Measurements from ENCODE around the gene LRAT.

Gene LRAT

DNA sequence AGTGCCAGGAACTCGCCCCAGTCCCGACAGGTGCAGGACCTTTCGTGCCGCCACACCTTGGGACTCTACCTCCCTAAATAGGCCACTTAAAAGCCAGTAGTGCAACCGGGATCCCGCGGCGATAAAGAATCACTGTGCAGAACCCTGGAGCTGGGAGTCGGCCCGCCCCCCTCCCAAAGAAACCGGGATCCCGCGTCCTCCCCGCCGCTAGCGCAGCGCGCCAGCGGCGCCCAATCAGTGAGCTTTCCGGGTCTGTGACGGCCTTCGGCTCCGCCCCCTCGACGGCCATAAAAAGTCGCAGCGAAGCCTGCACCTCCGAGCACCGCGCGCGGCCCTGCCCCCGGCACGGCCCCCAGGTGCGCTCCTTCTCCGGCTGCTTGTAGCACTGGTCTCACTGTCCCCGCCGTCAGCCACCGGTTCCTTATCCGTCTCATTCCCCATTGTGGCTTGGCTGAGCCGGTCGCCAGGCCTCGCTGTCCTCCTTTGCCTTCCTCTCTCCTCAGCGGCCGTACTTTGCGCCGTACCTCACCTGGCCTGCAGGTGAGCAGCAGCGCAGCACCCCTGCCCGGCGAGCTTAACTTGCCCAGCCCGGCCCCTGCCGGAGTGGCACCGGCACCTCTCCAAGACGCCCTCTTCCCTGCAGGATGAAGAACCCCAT, at the start of gene LRAT:
Gene LRAT (plus strand): TSS at position 318 of the 658 bp plus-strand sequence. CDS start 327 bp downstream, at position 645.
- TF ChIP-seq, protein P1, sequence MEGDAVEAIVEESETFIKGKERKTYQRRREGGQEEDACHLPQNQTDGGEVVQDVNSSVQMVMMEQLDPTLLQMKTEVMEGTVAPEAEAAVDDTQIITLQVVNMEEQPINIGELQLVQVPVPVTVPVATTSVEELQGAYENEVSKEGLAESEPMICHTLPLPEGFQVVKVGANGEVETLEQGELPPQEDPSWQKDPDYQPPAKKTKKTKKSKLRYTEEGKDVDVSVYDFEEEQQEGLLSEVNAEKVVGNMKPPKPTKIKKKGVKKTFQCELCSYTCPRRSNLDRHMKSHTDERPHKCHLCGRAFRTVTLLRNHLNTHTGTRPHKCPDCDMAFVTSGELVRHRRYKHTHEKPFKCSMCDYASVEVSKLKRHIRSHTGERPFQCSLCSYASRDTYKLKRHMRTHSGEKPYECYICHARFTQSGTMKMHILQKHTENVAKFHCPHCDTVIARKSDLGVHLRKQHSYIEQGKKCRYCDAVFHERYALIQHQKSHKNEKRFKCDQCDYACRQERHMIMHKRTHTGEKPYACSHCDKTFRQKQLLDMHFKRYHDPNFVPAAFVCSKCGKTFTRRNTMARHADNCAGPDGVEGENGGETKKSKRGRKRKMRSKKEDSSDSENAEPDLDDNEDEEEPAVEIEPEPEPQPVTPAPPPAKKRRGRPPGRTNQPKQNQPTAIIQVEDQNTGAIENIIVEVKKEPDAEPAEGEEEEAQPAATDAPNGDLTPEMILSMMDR (IDR thresholded peaks at IDR 0.05; ENCODE audit: insufficient read depth, missing control alignments): no peak
- FAIRE-seq (no peak), DNase-seq (ENCODE audit: insufficient read length, low spot score) (peak; percentile 42)

DNA sequence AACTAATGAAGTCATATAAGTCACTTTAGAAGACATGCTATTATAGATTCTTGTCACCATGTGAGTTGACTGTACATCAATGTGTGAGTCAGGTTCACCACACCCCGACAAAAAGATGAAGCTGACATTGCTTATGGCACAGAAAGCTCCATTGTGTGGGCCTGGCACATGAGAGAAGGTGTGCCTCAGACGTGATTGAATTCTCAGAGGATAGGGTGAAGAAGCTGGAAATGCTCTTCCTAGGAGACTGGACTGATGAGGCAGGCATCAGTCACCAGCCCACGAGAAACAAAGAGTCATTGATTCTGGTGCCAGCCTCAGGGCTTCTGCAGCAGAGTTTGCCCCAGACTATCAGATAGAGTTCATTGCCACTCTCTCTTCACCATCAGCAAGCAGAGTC, 35.9 kb upstream of the LRAT start:
- DNase-seq (ENCODE audit: insufficient read length, low spot score) (no peak), FAIRE-seq (no peak)
- TF ChIP-seq, protein P1 (IDR thresholded peaks at IDR 0.05; ENCODE audit: insufficient read depth, missing control alignments): no peak

DNA sequence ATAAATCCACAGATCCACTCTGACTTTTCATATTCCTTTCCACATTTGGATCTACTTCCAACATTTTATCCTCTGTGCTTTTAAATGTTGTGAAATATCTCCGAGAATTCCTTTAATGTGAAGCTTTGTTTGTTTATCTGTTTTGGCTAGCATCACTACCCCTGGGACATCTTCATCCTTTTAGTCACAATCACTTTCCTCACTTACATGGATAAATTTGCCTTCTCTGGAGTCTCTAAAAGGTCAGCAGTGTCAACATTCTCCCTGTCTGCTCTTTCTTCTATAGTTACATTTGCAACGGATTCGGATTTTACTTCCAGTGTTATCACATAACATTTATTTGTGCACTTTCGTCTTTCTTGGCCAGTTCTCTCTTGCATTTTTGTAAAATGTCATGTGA, 34.2 kb upstream of the LRAT start:
- TF ChIP-seq, protein P1 (IDR thresholded peaks at IDR 0.05; ENCODE audit: insufficient read depth, missing control alignments): no peak
- no peak for DNase-seq (ENCODE audit: insufficient read length, low spot score)
- FAIRE-seq: no peak

DNA sequence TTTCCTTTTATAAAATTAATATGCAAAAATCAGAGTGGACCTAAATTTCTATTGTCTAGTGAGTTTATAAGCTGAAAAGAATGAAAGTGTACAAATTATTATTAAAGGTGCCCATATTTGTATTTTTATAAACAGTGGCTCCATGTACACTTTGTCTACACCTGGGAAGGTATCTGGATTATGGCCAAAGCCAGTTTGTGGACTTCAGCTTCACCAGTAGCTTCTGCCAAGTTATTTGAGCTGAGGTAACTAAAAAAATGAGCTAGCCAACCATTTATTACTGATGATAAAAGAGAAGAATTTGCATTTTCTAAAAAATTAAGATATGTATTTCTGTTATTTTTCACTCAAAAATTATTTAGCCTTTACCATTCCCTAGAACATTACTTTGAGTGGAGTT, 32.3 kb upstream of the LRAT start:
- TF ChIP-seq, protein P1 (IDR thresholded peaks at IDR 0.05; ENCODE audit: insufficient read depth, missing control alignments): no peak
- FAIRE-seq: no peak
- DNase-seq (ENCODE audit: insufficient read length, low spot score): no peak

DNA sequence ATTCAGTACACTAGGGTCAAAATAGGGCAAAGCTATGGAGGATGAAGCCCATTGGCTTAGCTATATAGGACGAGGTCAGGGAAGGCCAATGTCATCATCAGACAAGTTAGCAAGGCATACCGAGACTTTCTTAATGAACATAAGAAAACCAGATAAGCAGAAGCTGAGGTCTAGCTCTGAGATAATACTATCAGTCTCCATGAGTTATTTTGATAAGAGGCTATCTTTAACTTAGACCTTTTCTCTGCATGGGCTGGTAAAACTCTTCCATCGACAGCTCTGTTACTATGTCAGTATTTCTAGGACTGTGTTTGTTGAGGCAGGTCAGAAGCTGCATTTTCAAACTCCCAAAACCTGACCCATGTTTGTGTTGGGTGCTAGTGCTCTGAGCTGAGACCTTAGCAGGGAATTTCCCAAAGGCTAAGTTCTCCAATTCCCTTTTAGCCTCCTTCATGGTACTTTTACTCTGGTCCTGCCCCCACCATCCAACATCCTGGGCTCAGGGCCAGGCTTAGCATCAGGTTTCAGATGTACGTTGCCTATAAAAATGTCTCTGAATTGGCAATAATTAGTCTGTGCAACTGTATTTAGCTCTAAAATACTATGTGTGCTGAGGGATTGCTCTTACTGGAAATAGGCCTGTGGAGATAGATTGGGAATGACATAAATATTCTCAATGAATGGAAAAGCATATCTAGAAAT, 29.3 kb upstream of the LRAT start:
- FAIRE-seq (no peak), DNase-seq (ENCODE audit: insufficient read length, low spot score) (no peak)
- TF ChIP-seq, protein P1 (IDR thresholded peaks at IDR 0.05; ENCODE audit: insufficient read depth, missing control alignments): no peak

DNA sequence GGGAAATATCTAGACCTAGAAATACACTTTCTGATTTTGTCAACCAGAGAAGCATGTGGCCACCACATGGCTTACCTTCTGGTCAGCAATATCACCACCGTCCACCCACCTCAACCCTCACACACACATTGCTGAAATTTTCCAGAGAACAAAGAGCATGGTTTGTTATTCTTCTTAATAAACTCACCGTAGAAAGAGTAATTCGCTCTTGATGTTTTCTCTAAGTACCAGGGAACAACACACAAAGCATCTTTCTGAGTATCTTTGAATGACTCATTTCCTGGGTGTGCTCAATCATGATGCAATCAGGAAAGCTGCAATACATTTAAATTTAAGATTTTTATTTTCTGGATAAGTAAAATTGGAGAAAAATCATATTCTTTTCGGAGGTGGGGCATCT, 24.7 kb upstream of the LRAT start:
- FAIRE-seq: no peak
- DNase-seq (ENCODE audit: insufficient read length, low spot score): no peak
- TF ChIP-seq, protein P1 (IDR thresholded peaks at IDR 0.05; ENCODE audit: insufficient read depth, missing control alignments): no peak

DNA sequence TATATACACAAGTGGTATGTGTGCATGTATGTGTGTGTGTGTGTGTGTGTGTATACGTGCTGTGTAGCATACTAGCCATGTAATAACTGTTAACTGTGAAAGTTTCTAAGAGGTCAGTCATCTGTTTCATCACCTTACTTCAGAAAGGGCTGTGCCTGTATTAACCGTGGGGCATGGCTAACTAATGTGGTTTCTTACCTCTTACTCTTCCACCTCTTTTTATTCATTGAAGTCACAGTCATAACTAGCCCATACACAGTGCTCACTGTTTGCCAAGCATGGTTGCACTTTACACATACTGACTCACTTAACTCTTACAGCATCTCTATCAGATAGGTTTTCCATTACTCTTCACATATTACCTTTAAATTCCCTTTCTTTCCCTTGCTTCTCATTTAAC, 23.7 kb upstream of the LRAT start:
- DNase-seq (ENCODE audit: insufficient read length, low spot score) (no peak), FAIRE-seq (no peak)

More for the DNA sequence above, 23.7 kb upstream of the LRAT start:
- TF ChIP-seq, protein P1 (IDR thresholded peaks at IDR 0.05; ENCODE audit: insufficient read depth, missing control alignments): no peak
